HG03460 (cell line): ENCODE results near the gene CDH23.
"Not testable (repeated sequence)": the region's sequence is repeated elsewhere in the genome, so short reads cannot be mapped to it uniquely, and the experiment has no call there.

Experiments
- ATAC-seq: cut with Tn5 transposase; IDR thresholded peaks from one replicate; pipeline ENCODE4 v1.9.1; 2021; ENCODE audit not compliant: unreplicated experiment

The CDH23 gene

GRCh38 chr10:71396711-71397295, at the start of gene CDH23:
Gene CDH23, plus strand, starts transcription at chr10:71396920. Its CDS starts 42,912 bp downstream, at chr10:71439832.
- no peak for ATAC-seq

DNA sequence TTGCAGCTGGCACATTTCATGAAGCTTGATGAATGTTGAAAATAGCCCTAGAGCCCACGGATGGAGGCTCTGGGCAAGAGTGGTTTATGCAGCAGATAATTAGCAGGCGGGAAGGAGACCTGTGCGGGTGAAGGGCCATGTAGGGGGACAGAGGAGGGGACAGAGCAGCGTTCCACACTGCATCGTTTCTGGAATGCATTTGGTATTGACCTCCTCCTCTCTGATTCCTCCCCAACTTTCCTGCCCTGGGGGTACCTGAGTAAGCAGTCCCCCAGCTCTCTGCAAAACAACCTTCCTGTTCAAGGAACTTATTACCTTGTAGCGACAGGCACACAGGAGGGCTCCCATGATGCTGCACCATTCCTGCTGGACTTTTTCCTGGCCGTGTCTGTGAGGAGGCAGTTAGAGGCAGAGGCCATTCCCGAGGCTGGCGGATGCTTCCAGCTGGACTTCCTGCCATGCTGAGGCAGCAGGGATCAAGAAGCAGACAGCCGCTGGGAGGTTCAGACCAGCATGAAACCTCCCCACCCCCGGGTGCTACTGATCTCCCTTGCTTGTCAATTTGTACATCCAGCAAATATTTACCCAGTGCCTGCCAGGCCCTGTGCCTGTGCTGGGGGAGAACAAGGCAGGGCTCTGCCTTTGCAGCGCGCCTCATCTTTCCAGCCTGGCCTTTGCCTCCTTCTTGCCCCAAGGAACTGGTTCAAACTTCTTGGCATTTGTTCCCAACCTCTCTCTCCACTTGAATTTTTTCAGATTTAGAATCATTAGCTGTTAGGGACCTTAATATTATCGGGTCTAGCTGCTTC, 48.9 kb upstream of the CDH23 start:
- no peak for ATAC-seq

GRCh38 chr10:71348850-71349249, 47.9 kb upstream of the CDH23 start:
- ATAC-seq = no peak

DNA sequence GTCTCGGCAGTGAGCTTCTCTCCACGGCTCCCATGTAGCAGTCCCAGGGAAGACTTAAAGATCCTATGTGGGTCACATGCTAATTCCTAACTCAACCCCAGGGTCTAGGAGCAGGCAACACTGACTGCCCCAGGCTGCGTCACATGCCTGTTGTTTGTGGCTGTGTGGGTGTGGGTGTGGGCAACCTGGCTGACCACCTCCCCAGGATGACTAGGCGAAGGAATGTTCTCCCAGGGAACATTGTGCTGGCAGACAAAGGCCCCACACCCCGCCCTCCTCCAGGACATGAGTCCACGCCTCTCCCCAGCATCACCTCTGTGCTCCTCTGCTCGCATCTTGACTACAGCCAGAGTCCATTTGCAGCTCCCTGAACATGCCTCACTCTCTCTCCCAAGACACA, 47.3 kb upstream of the CDH23 start:
- ATAC-seq = no peak

GRCh38 chr10:71351087-71351486, 45.6 kb upstream of the CDH23 start:
- no peak for ATAC-seq

GRCh38 chr10:71351628-71352319, 44.9 kb upstream of the CDH23 start:
- ATAC-seq = no peak

DNA sequence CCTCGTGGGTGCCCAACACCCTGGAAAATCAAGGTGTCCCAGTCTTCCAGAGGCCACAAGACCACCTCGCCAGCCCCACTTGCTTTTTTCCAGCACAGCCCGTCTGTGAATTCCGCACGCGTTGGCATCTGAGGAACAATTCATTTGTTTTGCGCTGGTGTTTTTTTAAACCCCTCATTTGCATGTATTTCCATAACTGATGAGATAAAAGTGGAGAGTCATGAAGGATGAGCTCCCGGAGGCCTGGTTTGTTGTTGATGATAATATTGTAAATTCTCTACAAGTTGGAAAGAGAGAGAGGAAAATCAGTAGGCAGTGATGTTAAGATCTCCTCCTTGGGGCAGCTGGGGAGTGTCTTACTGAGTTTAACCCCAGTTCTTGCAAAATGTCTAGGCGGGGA, 43.1 kb upstream of the CDH23 start:
- no peak for ATAC-seq

GRCh38 chr10:71354776-71355175, 41.9 kb upstream of the CDH23 start:
- no peak for ATAC-seq

DNA sequence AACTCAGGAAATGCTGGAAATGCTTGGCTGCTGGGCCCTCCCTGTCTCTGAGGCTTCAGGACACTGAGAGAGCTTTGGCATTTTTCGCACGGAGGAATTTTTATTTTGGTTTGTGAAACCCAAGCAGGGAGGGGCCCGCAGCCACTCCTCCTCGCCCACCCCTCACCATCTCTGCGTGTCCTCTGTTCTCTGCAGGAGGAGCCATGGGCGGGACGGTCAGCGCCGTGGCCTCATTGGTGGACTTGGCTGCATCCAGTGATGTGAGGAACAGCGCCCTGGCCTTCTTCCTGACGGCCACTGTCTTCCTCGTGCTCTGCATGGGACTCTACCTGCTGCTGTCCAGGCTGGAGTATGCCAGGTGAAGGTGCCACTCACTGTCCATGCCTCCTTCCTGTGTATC, 40.8 kb upstream of the CDH23 start:
- ATAC-seq = no peak

DNA sequence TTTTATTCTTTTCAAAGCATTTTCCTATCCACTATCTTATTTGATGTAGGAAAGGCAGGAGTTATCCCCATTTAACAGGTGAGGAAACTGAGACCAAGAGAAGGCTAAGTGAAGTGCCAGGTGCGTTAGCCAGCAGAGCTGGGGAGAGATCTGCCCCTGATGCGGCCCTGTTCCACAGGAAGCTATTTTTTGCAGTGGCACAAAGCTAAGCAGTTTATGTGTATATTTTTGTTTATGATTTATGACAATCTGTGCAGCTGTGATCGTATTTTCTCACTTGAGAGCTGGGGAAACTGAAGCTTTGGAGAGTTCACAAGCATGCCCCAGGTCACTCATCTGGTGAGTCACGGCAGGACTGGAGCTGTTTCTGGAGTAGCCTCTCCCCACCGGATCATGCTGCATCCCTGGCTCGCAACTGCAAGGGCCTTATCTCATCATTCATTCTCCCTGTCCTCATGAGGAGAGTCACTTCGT, 38.9 kb upstream of the CDH23 start:
- ATAC-seq = no peak

DNA sequence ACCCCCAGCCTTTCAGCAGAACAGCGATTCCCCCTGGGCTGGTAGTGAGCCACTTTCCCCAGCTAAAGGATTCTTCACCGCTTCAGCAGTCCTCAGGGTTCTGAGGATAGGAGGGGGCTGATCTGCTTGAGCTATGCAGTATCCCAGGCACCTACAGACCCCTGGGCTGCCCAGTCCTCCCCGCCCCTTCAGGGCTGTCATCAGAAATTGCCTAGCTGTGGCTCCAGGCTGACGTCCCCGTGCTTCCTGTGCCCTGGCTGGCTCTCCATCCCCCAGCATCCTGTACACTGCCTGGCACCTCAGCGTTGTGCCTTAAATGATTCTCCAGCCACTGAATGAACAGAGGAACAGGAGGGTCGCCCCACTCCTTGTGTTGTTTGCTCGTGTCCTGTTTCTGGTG, 38.4 kb upstream of the CDH23 start:
- ATAC-seq = no peak

GRCh38 chr10:71358906-71359305, 37.8 kb upstream of the CDH23 start:
- not testable (repeated sequence) for ATAC-seq

DNA sequence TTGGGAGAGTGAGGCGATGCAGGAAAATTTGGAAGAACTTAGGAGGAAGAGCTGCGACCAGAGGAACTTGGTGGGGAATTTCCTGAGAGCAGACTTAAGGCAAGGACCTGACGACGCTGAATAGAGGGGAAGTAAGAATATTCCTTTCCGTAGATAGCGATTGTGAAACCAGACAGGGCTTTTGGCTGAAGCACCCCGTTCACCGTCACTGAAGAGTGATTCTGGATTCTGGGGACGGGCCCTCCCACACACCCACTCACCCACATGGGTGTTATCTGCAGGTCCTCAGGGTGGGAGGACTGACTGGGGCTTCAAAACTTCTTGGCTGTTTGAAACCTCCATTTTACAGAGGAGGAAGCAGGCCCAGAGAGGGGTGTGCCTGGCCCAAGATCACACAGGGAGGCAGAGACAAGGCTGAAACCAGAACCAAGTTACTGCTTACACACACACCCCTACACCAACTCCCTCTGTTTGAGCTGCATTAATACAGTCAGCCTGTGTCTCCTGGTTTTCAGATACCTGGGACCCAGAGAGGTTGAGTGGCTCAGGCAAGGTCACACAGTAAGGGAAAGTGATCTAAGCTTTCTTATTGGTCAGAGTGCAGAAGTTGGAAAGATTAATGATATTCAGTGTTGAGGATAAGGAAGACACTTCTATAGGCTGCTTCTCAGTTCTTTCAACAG, 37.2 kb upstream of the CDH23 start:
- no peak for ATAC-seq

DNA sequence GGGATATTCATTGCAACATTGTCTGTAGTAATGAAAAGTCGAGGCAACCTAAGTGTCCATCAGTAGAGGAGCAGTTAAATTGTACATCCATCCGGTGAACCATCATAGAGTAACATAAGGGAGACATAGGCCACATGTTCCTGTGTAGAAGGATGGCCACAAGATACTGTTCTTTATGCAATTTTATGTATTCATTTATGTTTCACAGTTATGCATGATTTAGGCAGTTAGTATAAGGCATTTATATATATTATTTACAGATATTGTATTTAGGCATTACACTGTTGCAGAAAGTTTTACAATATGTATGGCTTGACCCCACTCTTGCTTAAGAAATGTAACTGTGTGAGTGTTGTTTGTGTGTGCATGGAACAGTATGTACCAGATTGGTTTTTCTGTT, 36.0 kb upstream of the CDH23 start:
- ATAC-seq = no peak

- ATAC-seq = no peak
Observed at GRCh38 chr10:71361581-71361980, 35.1 kb upstream of the CDH23 start.

GRCh38 chr10:71362141-71362540, 34.6 kb upstream of the CDH23 start:
- ATAC-seq = no peak

DNA sequence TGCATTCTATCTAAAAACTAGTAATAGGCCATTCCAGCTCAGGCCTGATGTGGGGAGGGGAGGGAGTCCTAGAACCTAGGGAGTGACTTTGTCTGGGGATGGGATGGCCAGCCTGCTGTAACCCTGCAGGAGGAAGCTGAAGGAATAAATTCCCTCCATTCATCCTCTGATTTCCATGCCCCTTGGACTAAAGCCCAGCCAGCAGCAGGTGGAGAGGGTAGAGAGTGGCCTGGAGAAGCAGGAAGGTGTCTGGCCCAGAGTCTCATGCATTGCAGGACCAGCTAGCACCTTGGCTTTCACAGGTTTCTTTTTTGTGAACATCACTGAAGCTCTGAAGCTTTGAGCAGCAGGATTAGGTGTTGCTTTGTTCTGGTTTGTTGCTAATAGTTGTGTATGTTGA, 32.8 kb upstream of the CDH23 start:
- no peak for ATAC-seq

DNA sequence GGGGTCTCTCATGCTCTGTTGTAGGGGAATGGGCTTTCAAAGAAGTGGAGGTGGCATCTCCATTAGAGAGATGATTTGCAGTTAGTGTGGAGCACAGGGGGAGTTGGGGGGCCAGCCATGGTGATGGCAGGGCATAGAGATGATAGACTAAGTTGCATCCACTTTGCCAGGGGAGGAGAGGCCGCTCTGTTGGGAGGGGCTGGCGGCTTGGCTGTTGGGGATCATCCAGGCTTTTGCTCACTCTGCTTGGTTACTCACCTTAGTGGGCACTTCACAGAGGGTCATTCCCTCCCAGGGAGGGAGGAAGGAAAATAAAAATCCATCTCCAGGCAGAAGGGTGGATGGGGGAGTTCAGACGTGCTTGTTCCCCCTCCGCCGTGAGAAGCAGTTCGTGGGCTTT, 31.4 kb upstream of the CDH23 start:
- ATAC-seq = no peak

DNA sequence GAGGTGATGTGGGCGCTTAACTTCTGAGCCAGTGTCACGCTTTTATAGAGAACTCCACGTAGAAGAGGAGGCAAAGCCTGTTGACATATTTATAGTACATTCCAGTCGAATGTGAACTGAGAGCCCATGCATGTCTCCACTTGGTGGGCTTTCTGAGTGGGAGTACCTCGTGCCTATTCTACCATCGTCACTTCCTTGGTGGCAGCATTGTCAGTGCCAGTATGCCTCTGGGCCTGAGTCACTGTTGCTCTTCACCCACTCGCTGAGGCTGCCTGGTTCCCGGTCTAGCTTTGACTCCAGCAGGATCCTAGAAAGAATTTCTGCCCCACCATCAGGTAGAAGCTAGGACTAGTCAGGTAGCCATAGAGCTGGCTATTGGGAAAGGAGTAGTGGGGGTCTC, 30.0 kb upstream of the CDH23 start:
- ATAC-seq = no peak

- no peak for ATAC-seq
Observed at GRCh38 chr10:71367271-71367670, 29.4 kb upstream of the CDH23 start.

DNA sequence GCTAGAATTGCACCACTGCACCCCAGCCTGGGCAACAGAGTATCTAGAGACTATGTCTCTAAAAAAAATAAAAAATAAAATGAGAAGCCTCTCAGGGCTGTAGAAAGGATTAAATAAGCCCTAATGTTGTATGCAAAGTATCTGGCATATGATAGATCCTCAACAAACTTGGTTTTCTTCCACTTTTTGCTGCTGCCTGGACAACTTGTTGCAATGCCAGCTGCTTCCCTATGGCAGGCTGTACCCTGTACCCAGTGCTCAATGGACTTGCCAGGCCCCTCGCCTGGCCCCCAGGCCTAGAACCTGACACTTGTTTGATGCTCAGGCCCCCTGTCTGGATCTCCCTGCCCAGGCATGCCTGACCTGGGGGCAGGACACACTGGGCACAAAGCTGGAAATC, 28.5 kb upstream of the CDH23 start:
- ATAC-seq = no peak
